HG03575 (cell line): ENCODE data around the gene DEF6.

Experiments used
- ATAC-seq: cut with Tn5 transposase; IDR thresholded peaks from one replicate; pipeline ENCODE4 v1.9.1; 2021; ENCODE audit not compliant: unreplicated experiment, insufficient number of reproducible peaks, low FRiP score; ENCODE audit errors: extremely low read depth

DEF6 gene

DNA sequence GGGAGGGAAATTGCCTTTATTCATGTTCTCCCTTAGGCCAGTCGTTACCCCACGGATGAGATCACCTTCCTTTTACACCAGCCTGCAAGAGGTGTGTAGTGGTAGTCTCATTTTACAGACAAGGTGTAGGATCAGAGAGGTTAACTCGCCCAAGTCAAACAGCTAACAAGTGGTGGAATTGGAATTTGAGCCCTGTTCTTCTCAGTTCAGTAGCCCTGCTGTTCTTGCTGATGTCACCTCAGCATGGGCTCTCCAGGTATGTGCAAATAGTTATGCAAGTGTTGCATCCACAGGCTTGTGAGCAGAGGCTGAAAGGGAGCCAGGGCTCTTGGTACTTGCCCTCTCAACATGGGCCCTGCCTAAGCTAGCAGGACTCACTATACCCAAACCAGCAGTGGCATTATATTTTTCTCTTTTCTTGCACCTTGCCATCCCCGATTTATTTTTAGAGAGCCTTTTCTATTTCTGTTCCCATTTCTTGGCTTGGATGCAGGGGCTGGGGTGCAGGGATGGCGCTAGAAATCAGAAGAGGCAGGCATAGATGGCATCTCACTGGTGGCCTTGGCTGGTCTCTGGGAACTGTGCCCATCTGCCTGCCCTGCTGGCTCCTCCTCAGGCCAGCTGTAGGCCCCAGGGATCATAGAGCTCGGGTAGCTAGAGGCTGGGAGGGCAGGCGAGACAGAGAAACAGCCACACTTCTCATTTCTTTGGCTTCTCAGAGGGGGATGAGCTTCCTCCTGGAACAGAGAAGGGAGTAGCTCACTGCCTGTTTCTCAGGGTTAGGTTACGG lies 62.9 kb downstream of the DEF6 start:
- no peak for ATAC-seq

DNA sequence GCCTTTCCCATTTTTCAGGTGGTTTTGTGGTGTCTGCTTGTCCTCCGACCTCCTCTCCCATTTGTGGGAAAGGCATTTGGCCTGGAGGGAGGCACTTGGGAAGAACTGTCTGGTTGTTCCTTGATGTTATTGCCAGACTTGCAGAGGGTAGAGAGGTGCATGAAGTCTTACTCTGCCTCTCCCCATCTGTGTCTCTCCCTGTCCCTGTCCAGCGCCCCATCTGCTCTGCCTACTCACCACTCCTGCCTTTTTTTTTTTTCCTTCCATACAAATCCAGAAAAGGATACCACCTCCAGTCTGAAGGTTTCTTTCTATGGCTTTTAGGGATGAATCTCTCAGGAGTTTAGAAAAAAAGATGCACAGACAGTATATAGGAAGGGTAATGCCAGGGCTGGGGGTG lies 64.6 kb downstream of the DEF6 start:
- ATAC-seq, result no peak

DNA sequence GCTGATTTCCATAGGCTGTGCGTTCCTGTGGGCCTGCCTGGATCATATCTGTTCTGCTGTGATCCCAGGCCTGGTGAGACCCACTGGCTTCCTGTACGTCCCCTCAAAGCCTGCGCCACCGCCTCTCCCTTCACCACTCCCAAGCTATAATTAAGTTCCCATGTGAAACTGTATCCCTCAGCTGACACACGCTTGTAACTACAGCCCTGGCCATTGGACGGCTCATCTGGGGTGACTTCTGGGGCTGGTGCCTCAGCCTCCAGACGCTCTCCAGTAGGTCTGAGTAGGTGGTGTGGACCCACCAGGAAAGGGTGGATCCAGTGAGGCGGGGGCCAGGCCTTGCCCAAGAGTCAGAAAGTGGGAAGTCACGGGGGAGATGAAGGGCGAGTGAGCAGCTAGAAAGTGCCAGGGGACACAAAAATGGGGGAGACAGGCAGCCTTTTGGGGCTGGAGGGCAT lies 65.7 kb downstream of the DEF6 start:
- no peak for ATAC-seq

DNA sequence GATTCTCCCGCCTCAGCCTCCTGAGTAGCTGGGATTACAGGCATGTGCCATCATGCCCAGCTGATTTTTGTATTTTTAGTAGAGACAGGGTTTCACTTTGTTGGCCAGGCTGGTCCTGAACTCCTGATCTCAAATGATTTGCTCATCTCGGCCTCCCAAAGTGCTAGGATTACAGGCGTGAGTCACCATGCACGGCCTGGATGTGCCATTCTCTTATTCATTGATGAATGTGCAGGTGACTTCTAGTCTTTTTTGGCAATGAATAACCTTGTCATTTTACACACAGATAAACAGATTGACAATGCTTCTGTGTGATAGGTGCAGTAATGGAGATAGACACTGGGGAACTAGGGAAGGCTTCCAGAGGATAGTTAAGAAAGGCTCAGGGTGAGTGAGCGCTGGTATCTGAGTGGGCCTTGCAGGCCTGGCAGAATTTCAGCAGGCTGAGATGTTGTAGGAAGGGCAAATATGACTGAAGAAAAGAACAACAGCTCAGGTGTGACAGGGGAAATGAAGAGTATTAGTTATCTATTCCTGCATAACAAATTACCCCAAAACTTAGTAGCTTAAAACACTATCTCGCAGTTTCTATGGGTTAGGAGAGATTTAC lies 68.1 kb downstream of the DEF6 start:
- ATAC-seq, result no peak

DNA sequence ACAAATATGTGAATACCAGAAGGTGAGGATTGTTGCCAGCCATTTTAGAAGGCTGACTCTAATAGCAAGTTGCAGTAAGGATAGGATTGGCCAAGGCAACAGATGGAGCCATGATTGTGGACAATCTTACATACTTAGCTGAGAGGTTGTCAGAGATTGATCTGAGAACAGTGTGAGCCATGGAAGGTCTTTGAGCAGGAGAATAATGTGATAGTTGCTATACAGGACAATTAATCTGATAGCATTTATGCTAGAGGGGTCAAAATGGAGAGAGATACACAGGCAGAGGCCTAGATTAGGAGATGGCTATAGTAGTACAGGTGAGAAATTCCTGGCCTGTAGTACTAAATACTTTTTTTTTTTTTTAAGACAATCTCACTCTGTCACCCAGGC lies 68.6 kb downstream of the DEF6 start:
- no peak for ATAC-seq

DNA sequence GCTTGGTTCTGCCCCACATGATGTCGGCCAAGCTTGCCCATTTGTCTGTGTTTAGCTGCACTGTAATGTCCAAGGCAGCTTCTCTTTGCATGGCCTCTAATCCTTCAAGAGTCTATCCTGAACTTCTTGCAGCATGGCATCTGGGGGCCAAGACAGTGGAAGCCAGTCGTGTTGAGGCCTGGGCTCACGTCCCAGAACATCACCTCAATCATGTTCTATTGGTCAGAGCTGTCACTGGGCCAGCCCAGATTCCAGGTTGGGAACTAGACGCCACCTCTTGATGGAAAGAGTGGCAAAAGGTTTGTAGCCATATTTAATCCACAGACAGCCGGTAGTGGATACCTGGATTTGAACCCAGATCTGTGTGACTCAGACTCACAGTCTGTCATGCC lies 70.0 kb downstream of the DEF6 start:
- no peak for ATAC-seq

DNA sequence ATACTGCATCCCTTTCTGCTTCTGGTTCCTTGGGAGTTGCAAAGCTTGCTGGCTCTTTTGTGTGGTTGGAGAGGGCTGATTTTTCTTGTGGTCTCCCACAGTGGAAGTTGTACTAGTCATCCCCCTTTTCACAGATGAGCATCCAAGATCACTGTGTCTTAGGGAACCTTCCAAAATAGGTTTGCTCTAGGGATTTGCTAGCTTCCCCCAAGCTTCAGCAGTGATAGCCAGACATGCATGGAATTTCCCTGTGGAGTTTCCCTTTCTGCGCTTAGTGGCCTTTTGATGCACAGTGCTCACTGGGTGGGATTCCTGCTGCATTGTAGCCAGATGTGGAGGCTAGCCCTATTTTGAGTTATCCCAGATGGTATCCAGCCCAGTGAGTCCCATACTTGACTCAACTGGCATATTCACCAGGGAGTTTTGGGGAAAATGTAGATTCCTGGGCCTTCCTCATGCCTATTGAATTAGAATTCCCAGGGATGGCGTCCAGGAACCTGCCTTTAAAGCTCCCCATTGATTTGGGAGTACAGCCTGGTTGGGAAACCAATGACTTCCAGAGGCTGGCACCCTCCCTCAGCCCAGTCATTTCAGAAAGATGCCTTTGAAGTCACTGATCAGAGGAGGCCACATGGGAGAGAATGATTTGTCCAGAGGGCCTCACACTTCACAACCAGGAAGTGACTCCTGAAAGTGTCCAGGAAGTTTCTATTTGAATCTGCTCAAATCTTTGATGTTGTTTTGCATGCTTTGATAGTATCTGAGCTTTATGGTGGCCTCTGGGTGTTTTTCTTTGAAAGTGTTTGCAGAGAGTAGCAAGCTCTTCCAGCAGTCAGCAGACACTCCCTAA lies 70.6 kb downstream of the DEF6 start:
- no peak for ATAC-seq

DNA sequence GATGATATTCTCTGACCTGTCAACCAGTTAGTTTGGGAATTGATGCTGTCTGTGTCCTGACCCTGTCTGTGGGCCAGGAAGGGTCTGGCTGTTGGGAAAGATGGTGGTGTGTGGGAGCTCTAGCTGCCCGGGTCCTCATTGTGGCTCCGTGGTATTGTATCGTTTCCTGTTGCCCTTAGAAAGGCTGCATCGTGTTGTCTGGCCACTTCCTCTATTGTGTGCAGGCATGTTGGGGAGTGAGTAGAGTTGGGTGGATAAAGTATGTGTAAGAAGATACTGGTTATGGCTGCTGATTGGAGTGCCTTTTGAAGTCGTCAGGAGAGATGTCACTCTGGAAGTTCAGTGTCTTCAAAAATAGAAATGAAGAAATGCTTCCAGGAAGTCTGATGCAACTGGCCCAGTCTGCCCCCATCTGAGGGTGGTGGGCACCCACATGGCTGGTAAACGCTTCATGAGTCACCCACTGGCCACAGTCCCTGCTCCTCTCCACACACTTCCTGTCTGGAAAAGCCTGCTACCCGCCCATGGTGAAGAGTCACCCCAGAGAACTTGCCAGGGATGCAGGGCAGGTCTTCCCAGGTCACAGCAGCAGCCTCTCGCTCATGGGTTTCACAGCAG lies 72.6 kb downstream of the DEF6 start:
- no peak for ATAC-seq

DNA sequence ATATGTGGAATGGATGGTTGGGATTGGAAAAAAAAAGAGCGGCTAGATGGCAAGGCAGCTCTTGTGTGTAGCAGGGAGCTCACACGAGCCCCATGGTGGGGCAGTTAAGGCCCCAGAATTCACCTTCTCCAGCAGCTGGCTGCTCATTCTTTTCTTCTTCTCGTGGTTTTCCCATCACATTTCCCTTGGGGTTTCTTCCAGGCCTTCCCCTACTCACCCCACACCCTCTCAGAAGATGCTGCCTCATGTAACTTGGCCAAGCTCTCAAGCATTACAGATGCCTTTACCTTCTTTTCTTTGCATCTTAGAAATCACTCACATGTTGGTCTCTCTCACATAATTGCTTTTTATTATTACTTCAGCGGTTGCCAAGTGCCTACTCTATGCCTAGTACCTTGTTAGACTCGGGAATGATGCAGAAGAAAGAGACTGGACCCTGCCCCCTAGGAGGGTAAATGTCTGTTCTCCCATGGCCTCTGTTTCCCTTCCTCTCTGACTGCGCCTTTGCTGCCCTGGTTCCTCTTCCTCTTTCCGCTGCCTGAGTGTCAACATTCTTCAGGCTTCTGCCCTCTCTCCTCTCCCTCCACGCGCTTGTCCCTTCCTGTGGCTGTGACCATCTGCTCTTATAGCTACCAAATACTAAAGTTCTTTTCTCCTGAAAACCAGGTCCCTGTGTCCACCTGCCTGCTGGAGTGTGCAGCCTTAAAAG lies 73.3 kb downstream of the DEF6 start:
- no peak for ATAC-seq
